H1 (cell line): ENCODE results near the gene HAS3. TPM values are rescaled to one million over a fixed set of nuclear protein-coding genes. Genes with fewer than 3 reads are reported as not detected.

Experiments
- CTCF ChIA-PET: fragments of 300-600 bp; sonication (Branson Sonifier 250); formaldehyde crosslinking; loops from one replicate; lab custom pipeline; 2021; ENCODE audit not compliant: partially characterized antibody; lab: Charles Lee
- POLR2A ChIA-PET: fragments of 300-600 bp; sonication (Branson Sonifier 250); formaldehyde crosslinking; loops from one replicate; lab custom pipeline; 2021; ENCODE audit warnings: inconsistent platforms; ENCODE audit not compliant: partially characterized antibody; lab: Charles Lee
- DNase-seq, 2 experiments: peaks; one replicate each; pipeline versions ENCODE4 v3.0.0 to v3.0.0-alpha.2; 2010 to 2022; ENCODE audit warnings: low spot score in 2 of 2, low read depth in 1 of 2, mixed read lengths in 1 of 2
- FAIRE-seq: peaks from 2 replicates; lab custom pipeline; 2011; peaks lifted over from hg19 to GRCh38; lab: Jason Lieb, UNC
- H2AFZ ChIP-seq: 2 replicates; pipeline ENCODE4 v1.8.1; 2012; ENCODE audit warnings: low read length, inconsistent platforms
- H2AK5ac ChIP-seq: 2 replicates; pipeline ENCODE4 v1.6.1; 2013; ENCODE audit warnings: low read depth, low read length
- H2BK120ac ChIP-seq: replicated peaks from 2 replicates; pipeline ENCODE3; 2013; ENCODE audit warnings: low read depth, low read length, inconsistent platforms
- H2BK12ac ChIP-seq: 2 replicates; pipeline ENCODE4 v1.6.1; 2013; ENCODE audit warnings: low read depth, low read length
- H2BK15ac ChIP-seq: 2 replicates; pipeline ENCODE4 v1.6.1; 2013; ENCODE audit warnings: low read length
- H2BK20ac ChIP-seq: 2 replicates; pipeline ENCODE4 v1.6.1; 2013; ENCODE audit warnings: low read length
- H2BK5ac ChIP-seq: 2 replicates; pipeline ENCODE4 v1.6.1; 2013; ENCODE audit warnings: low read depth, low read length
- H3K14ac ChIP-seq: 2 replicates; pipeline ENCODE4 v1.6.1; 2013; ENCODE audit warnings: inconsistent platforms; ENCODE audit not compliant: insufficient read length
- H3K18ac ChIP-seq: 2 replicates; pipeline ENCODE4 v1.6.1; 2013; ENCODE audit warnings: low read length; ENCODE audit errors: extremely low read depth
- H3K23ac ChIP-seq: 2 replicates; pipeline ENCODE4 v1.6.1; 2013; ENCODE audit warnings: inconsistent platforms; ENCODE audit not compliant: insufficient read length
- H3K23me2 ChIP-seq: 2 replicates; pipeline ENCODE4 v1.6.1; 2013; ENCODE audit warnings: low read depth, low read length
- H3K27ac ChIP-seq: 2 replicates; pipeline ENCODE4 v1.6.1; 2011; ENCODE audit warnings: low read depth, low read length, inconsistent platforms
- H3K27me3 ChIP-seq, 4 experiments: replicated peaks in 1 of 4; 1 replicate in 1 of 4; 2 replicates in 3 of 4; pipeline versions ENCODE4 v1.6.1 to v1.8.1; 2011 to 2013; ENCODE audit warnings: low read length in 3 of 4, mild to moderate bottlenecking in 3 of 4, inconsistent platforms in 2 of 4, mixed read lengths in 2 of 4, moderate library complexity in 1 of 4; ENCODE audit not compliant: control insufficient read depth in 3 of 4, insufficient read depth in 3 of 4; ENCODE audit errors: extremely low read depth in 1 of 4
- H3K36me3 ChIP-seq, 4 experiments: 2 replicates each; pipeline versions ENCODE4 v1.6.1 to v1.8.1; 2011 to 2013; ENCODE audit warnings: mild to moderate bottlenecking in 4 of 4, low read length in 3 of 4, moderate library complexity in 2 of 4, control low read depth in 1 of 4, inconsistent platforms in 1 of 4; ENCODE audit not compliant: insufficient read depth in 4 of 4, control insufficient read depth in 2 of 4
- H3K4ac ChIP-seq: replicated peaks from 2 replicates; pipeline ENCODE3; 2013; ENCODE audit warnings: low read length, low read depth, mixed read lengths, inconsistent platforms; ENCODE audit not compliant: insufficient read length
- H3K4me1 ChIP-seq, 4 experiments: replicated peaks in 1 of 4; 1 replicate in 1 of 4; 2 replicates in 3 of 4; pipeline versions ENCODE4 v1.6.1 to v1.8.1; 2011 to 2013; ENCODE audit warnings: low read length in 3 of 4, inconsistent platforms in 2 of 4, mixed read lengths in 1 of 4; ENCODE audit not compliant: insufficient read depth in 4 of 4, control insufficient read depth in 3 of 4
- H3K4me2 ChIP-seq, 2 experiments: 2 replicates each; pipeline versions ENCODE4 v1.6.1 to v1.8.1; 2011 to 2013; ENCODE audit warnings: low read depth in 2 of 2, low read length in 2 of 2, control low read depth in 1 of 2, inconsistent platforms in 1 of 2, mild to moderate bottlenecking in 1 of 2; ENCODE audit not compliant: insufficient read depth in 1 of 2
- H3K4me3 ChIP-seq, 4 experiments: fragments of 200-600, 300-600 bp in 1 of 4; sonication (generic), shearing (Covaris generic), sonication (Bioruptor Twin) in 1 of 4; 2 replicates each; pipeline versions ENCODE4 v1.5.1 to v1.8.1; 2011 to 2016; ENCODE audit warnings: low read length in 4 of 4, low read depth in 3 of 4, control low read depth in 2 of 4, inconsistent platforms in 2 of 4, mild to moderate bottlenecking in 2 of 4, mixed read lengths in 1 of 4, moderate library complexity in 1 of 4; ENCODE audit not compliant: insufficient read depth in 2 of 4; ENCODE audit errors: extremely low read depth in 1 of 4
- H3K56ac ChIP-seq: replicated peaks from 2 replicates; pipeline ENCODE3; 2013; ENCODE audit warnings: low read depth, mild to moderate bottlenecking, mixed read lengths, low read length, inconsistent platforms; ENCODE audit not compliant: insufficient read length
- H3K79me1 ChIP-seq: 2 replicates; pipeline ENCODE4 v1.6.1; 2013; ENCODE audit warnings: low read depth, low read length, control low read depth
- H3K79me2 ChIP-seq, 2 experiments: 2 replicates each; pipeline versions ENCODE4 v1.6.1 to v1.8.1; 2012 to 2013; ENCODE audit warnings: low read length in 2 of 2, mild to moderate bottlenecking in 2 of 2, inconsistent platforms in 1 of 2; ENCODE audit not compliant: insufficient read depth in 2 of 2, control insufficient read depth in 1 of 2
- H3K9ac ChIP-seq, 4 experiments: replicated peaks in 1 of 4; 1 replicate in 1 of 4; 2 replicates in 3 of 4; pipeline versions ENCODE4 v1.6.1 to v1.8.1; 2011 to 2013; ENCODE audit warnings: low read depth in 3 of 4, low read length in 3 of 4, control low read depth in 2 of 4, mild to moderate bottlenecking in 2 of 4, moderate library complexity in 2 of 4, inconsistent platforms in 1 of 4; ENCODE audit errors: extremely low read depth in 1 of 4
- H3K9me3 ChIP-seq, 2 experiments: 2 replicates each; pipeline versions ENCODE4 v1.6.1 to v1.8.1; 2012 to 2013; ENCODE audit warnings: mild to moderate bottlenecking in 2 of 2, moderate library complexity in 2 of 2, control low read depth in 1 of 2, inconsistent platforms in 1 of 2, low read depth in 1 of 2, low read length in 1 of 2, mixed read lengths in 1 of 2; ENCODE audit not compliant: insufficient read depth in 2 of 2
- H4K20me1 ChIP-seq, 2 experiments: replicated peaks in 1 of 2; 2 replicates each; pipeline versions ENCODE3 to v1.8.1; 2011 to 2013; ENCODE audit warnings: inconsistent platforms in 2 of 2, low read length in 2 of 2, mild to moderate bottlenecking in 1 of 2; ENCODE audit not compliant: insufficient read depth in 2 of 2, control insufficient read depth in 1 of 2
- H4K5ac ChIP-seq: 2 replicates; pipeline ENCODE4 v1.6.1; 2013; ENCODE audit warnings: low read length, low read depth, mixed read lengths, inconsistent platforms; ENCODE audit not compliant: insufficient read length
- H4K8ac ChIP-seq: 2 replicates; pipeline ENCODE4 v1.8.0; 2013; ENCODE audit warnings: mild to moderate bottlenecking, moderate library complexity, low read length, inconsistent platforms; ENCODE audit not compliant: insufficient read depth; ENCODE audit errors: extremely low read depth
- H4K91ac ChIP-seq: replicated peaks from 2 replicates; pipeline ENCODE3; 2013; ENCODE audit warnings: low read length, mixed read lengths, inconsistent platforms; ENCODE audit not compliant: insufficient read length
- BACH1 ChIP-seq: IDR thresholded peaks from 2 replicates; pipeline ENCODE4 v1.6.1; 2012; ENCODE audit warnings: low read length, improper control_type of control experiment
- CBX8 ChIP-seq: fragments of 300-800, 300-1000 bp; sonication (generic); IDR thresholded peaks from 2 replicates; pipeline ENCODE4 v1.7.1; 2016; ENCODE audit warnings: low read depth, low read length, borderline replicate concordance
- CEBPB ChIP-seq: IDR thresholded peaks from 2 replicates; pipeline ENCODE4 v1.6.1; 2012; ENCODE audit warnings: low read depth, low read length
- JUN ChIP-seq: IDR thresholded peaks from 2 replicates; pipeline ENCODE4 v1.6.1; 2011; ENCODE audit warnings: low read depth, mild to moderate bottlenecking, improper control_type of control experiment, low read length
- KDM5A ChIP-seq: fragments of 200-600 bp; IDR thresholded peaks from 2 replicates; pipeline ENCODE4 v1.7.1; 2012; ENCODE audit warnings: mild to moderate bottlenecking, low read length, inconsistent platforms, mixed read lengths
- SIN3A ChIP-seq, 2 experiments: IDR thresholded peaks in 1 of 2; conservative IDR thresholded peaks in 1 of 2; 2 replicates each; pipeline ENCODE4 v1.6.1; 2011 to 2012; ENCODE audit warnings: low read length in 2 of 2, improper control_type of control experiment in 1 of 2, low read depth in 1 of 2, mild to moderate bottlenecking in 1 of 2
- SP4 ChIP-seq: IDR thresholded peaks from 2 replicates; pipeline ENCODE4 v1.6.1; 2012; ENCODE audit warnings: low read length, inconsistent platforms
- SRF ChIP-seq: IDR thresholded peaks from 2 replicates; pipeline ENCODE4 v1.6.1; 2011; ENCODE audit warnings: mild to moderate bottlenecking, low read depth, low read length, moderate library complexity
- TAF7 ChIP-seq: optimal IDR thresholded peaks from 2 replicates; pipeline ENCODE3; 2011; ENCODE audit warnings: low read depth, mild to moderate bottlenecking, inconsistent platforms, low read length, moderate library complexity, borderline replicate concordance
- ZNF274 ChIP-seq: IDR thresholded peaks from 2 replicates; pipeline ENCODE4 v1.7.0; 2012; ENCODE audit warnings: low read length, borderline replicate concordance; ENCODE audit errors: extremely low read depth
- WGBS, 2 experiments: shearing (Covaris generic) in 1 of 2; methylation state at CpG; one replicate each; pipeline versions ENCODE4 v1.1.6 to v1.1.7; 2013 to 2015; ENCODE audit warnings: low lambda C conversion rate in 2 of 2, mixed read lengths in 2 of 2, inconsistent platforms in 1 of 2, low coverage in 1 of 2, missing lambda C conversion rate in 1 of 2; ENCODE audit not compliant: insufficient replicate concordance in 2 of 2, insufficient coverage in 1 of 2, insufficient read length in 1 of 2; ENCODE audit errors: extremely low coverage in 1 of 2, missing lambda C conversion rate in 1 of 2; 5-methylcytosine and 5-hydroxymethylcytosine counted together
- polyA plus RNA-seq, 7 experiments: library from polyadenylated mRNA; depleted of rRNA in 3 of 7; stranded (reverse) in 5 of 7; unstranded in 2 of 7; fragments of >200 nt in 5 of 7; fragments of 200-250 nt in 2 of 7; gene quantifications; 1 replicate in 5 of 7; 2 replicates in 1 of 7; 4 replicates in 1 of 7; pipeline versions ENCODE4 v1.2.1 to v1.2.3, GENCODE V29; 2011 to 2013; ENCODE audit warnings: missing spikeins in 2 of 7, mixed read lengths in 2 of 7
- total RNA-seq: library from RNA; stranded (reverse); fragmentation: NEBNext Ultra II Directional; extraction: Animal tissue kit (Norgen Biotek cat#: 25700); gene quantifications from 2 replicates; pipeline ENCODE4 v1.2.1, GENCODE V29; 2021
- TF ChIP-seq, protein P1 (sequence below): IDR thresholded peaks from 2 replicates; pipeline ENCODE4 v1.6.1; 2012; ENCODE audit warnings: low read length, inconsistent platforms

Gene HAS3
- total and polyA plus RNA-seq, 2 of the 8 experiments (the other 6 are each of a cell fraction or from before 2014, with no cell fraction given) = 32.1 to 69.6 TPM

DNA sequence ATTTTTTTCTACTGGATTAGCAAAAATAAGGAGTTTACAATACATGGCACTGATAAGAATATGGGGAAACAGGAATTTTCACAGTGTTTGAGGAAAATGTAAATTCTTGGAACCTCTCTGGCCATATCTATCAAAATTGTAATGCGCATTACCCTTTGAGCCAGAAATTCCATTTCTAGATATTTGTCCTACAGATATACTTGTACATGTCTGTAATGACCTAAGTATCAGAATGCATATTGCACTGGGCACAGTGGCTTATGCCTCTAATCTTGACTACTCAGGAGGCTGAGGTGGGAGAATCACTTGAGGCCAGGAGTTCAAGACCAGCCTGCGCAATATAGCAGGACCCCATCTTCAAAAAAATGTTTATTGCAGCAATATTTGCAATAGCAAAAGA is 25.8 kb upstream of the HAS3 start:
- Histone ChIP-seq H3K4me2 (no peak overlapping the region), H3K9ac (no peak overlapping the region), H2AK5ac (no peak overlapping the region), H2BK120ac (no peak overlapping the region), H3K4ac (no peak overlapping the region), H2AFZ (no peak overlapping the region), H3K79me1 (no peaks in the 10 kb centered on the region), H3K36me3 (no peaks in the 10 kb centered on the region), H4K8ac (no peak overlapping the region), H3K18ac (no peak overlapping the region), H3K56ac (no peak overlapping the region), H4K5ac (no peak overlapping the region), H3K14ac (no peak overlapping the region), H2BK15ac (no peak overlapping the region), H3K23me2 (no peaks in the 10 kb centered on the region), H3K27me3 (no peaks in the 10 kb centered on the region), H2BK20ac (no peak overlapping the region), H2BK5ac (no peak overlapping the region), H2BK12ac (no peak overlapping the region), H3K27ac (no peak overlapping the region), H4K20me1 (no peaks in the 10 kb centered on the region), H3K23ac (no peak overlapping the region), H3K4me3 (no peak overlapping the region), H3K79me2 (no peaks in the 10 kb centered on the region), H3K9me3 (no peaks in the 10 kb centered on the region), H4K91ac (no peak overlapping the region), H3K4me1 (peaks cover 4 to 18% (median 15%) of the 10 kb centered on the region in 4 experiments; a peak in 5 of 7 replicates)
- FAIRE-seq (no peak), DNase-seq (no peak)
- 98% methylated on average over 2 of the region's 2 CpGs; no CpG with 5 or more reads in 1 of the 2 experiments for WGBS, 2 experiments
- CTCF ChIA-PET = interaction anchor here (0.9 to 2.2 kb wide), 4 partner anchors 13 to 90 kb away, joined by 3 to 11 read pairs (median 6); no protein-coding TSS in a partner anchor
- POLR2A ChIA-PET = interaction anchor here (0.9 kb wide), 1 partner anchor 26 kb away, joined by 3 read pairs; no protein-coding TSS in a partner anchor
- TF ChIP-seq SIN3A (conservative IDR thresholded peaks at IDR 0.05 in 1 of 2, IDR thresholded peaks at IDR 0.05 in 1 of 2; ENCODE audit: low read depth in 1 of 2, low read length in 2 of 2) = no peak
- TF ChIP-seq ZNF274 = no peak
- TF ChIP-seq TAF7 = no peak
- no peak for TF ChIP-seq BACH1
- TF ChIP-seq SRF = no peak
- TF ChIP-seq, protein P1, sequence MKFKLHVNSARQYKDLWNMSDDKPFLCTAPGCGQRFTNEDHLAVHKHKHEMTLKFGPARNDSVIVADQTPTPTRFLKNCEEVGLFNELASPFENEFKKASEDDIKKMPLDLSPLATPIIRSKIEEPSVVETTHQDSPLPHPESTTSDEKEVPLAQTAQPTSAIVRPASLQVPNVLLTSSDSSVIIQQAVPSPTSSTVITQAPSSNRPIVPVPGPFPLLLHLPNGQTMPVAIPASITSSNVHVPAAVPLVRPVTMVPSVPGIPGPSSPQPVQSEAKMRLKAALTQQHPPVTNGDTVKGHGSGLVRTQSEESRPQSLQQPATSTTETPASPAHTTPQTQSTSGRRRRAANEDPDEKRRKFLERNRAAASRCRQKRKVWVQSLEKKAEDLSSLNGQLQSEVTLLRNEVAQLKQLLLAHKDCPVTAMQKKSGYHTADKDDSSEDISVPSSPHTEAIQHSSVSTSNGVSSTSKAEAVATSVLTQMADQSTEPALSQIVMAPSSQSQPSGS = no peak
- no peak for TF ChIP-seq SP4
- no peak for TF ChIP-seq JUN
- no peak for TF ChIP-seq KDM5A
- no peak for TF ChIP-seq CBX8
- TF ChIP-seq CEBPB = no peak
